Upper lobe of left lung (tissue), 4 donors: ENCODE measurements around the gene CEACAM8.

ENCODE experiments used
- EP300 ChIP-seq, 4 donors: sonication (generic); formaldehyde crosslinking; IDR thresholded peaks; one replicate each; pipeline ENCODE4 v1.5.1; 2017; ENCODE audit warnings: antibody characterized with exemption in 4 of 4, control low read depth in 2 of 4
- TF ChIP-seq, protein P1 (sequence below), 6 experiments: fragments of 450-650 bp in 4 of 6; fragments of 200-600 bp in 2 of 6; sonication (generic) in 2 of 6; IDR thresholded peaks; one replicate each; pipeline ENCODE4 v1.5.1; 2016 to 2019; ENCODE audit warnings: antibody characterized with exemption in 6 of 6

- TF ChIP-seq EP300 (IDR thresholded peaks at IDR 0.05) = no peak
- TF ChIP-seq, protein P1, sequence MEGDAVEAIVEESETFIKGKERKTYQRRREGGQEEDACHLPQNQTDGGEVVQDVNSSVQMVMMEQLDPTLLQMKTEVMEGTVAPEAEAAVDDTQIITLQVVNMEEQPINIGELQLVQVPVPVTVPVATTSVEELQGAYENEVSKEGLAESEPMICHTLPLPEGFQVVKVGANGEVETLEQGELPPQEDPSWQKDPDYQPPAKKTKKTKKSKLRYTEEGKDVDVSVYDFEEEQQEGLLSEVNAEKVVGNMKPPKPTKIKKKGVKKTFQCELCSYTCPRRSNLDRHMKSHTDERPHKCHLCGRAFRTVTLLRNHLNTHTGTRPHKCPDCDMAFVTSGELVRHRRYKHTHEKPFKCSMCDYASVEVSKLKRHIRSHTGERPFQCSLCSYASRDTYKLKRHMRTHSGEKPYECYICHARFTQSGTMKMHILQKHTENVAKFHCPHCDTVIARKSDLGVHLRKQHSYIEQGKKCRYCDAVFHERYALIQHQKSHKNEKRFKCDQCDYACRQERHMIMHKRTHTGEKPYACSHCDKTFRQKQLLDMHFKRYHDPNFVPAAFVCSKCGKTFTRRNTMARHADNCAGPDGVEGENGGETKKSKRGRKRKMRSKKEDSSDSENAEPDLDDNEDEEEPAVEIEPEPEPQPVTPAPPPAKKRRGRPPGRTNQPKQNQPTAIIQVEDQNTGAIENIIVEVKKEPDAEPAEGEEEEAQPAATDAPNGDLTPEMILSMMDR (IDR thresholded peaks at IDR 0.05) = no peak
Observed at GRCh38 chr19:42629191-42629590, 34.5 kb upstream of the CEACAM8 start.
